ENCODE measurements around the gene CALHM6.

Gene CALHM6

GRCh38 chr6:116433206-116433712 is 27.9 kb upstream of the CALHM6 start:
- no peak overlapping the region for H3K4me3 Mint-ChIP-seq
- no peak for TF ChIP-seq CTCF (IDR thresholded peaks at IDR 0.05)
- no peaks in the 10 kb centered on the region for H3K27me3 Mint-ChIP-seq (ENCODE audit: low read depth, poor library complexity)
- peaks cover 45% of the 10 kb centered on the region for H3K4me1 Mint-ChIP-seq
- peak overlapping the region; percentile 45 for H3K27ac Mint-ChIP-seq
- H3K9me3 Mint-ChIP-seq = no peaks in the 10 kb centered on the region
- no peak for DNase-seq
- H3K36me3 Mint-ChIP-seq (ENCODE audit: low read depth) = peaks cover 62% of the 10 kb centered on the region

- no peak for DNase-seq
- Mint-ChIP-seq H3K36me3 (ENCODE audit: low read depth) (peaks cover 52% of the 10 kb centered on the region), H3K9me3 (no peaks in the 10 kb centered on the region), H3K4me1 (peaks cover 55% of the 10 kb centered on the region), H3K27ac (no peak overlapping the region), H3K27me3 (ENCODE audit: low read depth, poor library complexity) (no peaks in the 10 kb centered on the region), H3K4me3 (no peak overlapping the region)
- TF ChIP-seq CTCF (IDR thresholded peaks at IDR 0.05) = no peak
Measured at GRCh38 chr6:116434056-116434725, 27.0 kb upstream of the CALHM6 start.

GRCh38 chr6:116436586-116436985 is 24.6 kb upstream of the CALHM6 start:
- TF ChIP-seq CTCF (IDR thresholded peaks at IDR 0.05) = no peak
- Mint-ChIP-seq H3K4me3 (no peak overlapping the region), H3K27ac (peak overlapping the region; percentile 85), H3K36me3 (ENCODE audit: low read depth) (peaks cover 32% of the 10 kb centered on the region), H3K27me3 (ENCODE audit: low read depth, poor library complexity) (no peaks in the 10 kb centered on the region), H3K4me1 (peaks cover 79% of the 10 kb centered on the region), H3K9me3 (no peaks in the 10 kb centered on the region)
- DNase-seq = no peak

GRCh38 chr6:116437656-116438055 is 23.5 kb upstream of the CALHM6 start:
- Mint-ChIP-seq H3K27me3 (ENCODE audit: low read depth, poor library complexity) (no peaks in the 10 kb centered on the region), H3K27ac (no peak overlapping the region), H3K9me3 (no peaks in the 10 kb centered on the region), H3K36me3 (ENCODE audit: low read depth) (peaks cover 23% of the 10 kb centered on the region), H3K4me1 (peaks cover 78% of the 10 kb centered on the region), H3K4me3 (no peak overlapping the region)
- TF ChIP-seq CTCF (IDR thresholded peaks at IDR 0.05) = no peak
- DNase-seq = no peak

GRCh38 chr6:116438590-116439448 is 22.4 kb upstream of the CALHM6 start:
- Mint-ChIP-seq H3K9me3 (no peaks in the 10 kb centered on the region), H3K36me3 (ENCODE audit: low read depth) (peaks cover 19% of the 10 kb centered on the region), H3K27ac (peak overlapping the region; percentile 99), H3K27me3 (ENCODE audit: low read depth, poor library complexity) (no peaks in the 10 kb centered on the region), H3K4me1 (peaks cover 70% of the 10 kb centered on the region), H3K4me3 (peak overlapping the region; percentile 74)
- TF ChIP-seq CTCF (IDR thresholded peaks at IDR 0.05) = no peak
- no peak for DNase-seq

Data from nephron progenitor cell (in vitro differentiated cells).